Smooth muscle cell of the brain vasculature (primary cell): ENCODE results near the gene PNMA3.
"Not testable (repeated sequence)": the region's sequence is repeated elsewhere in the genome, so short reads cannot be mapped to it uniquely, and the experiment has no call there.

Experiments used
- DNase-seq: peaks from one replicate; pipeline ENCODE4 v3.0.0-alpha.2; 2012; ENCODE audit warnings: low read depth, low spot score

PNMA3 gene

DNA sequence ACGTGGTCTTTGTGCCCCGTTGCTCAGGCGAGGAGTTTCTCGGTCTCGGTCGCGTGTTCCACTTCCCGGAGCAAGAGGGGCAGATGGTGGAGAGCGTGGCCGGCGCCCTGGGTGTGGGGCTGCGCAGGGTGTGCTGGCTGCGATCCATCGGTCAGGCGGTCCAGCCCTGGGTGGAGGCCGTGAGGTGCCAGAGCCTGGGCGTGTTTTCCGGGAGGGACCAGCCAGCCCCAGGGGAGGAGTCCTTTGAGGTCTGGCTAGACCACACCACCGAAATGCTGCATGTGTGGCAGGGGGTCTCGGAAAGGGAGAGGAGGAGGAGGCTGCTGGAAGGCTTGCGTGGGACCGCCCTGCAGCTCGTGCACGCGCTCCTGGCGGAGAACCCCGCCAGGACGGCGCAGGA, 17.1 kb downstream of the PNMA3 start:
- not testable (repeated sequence) for DNase-seq

DNA sequence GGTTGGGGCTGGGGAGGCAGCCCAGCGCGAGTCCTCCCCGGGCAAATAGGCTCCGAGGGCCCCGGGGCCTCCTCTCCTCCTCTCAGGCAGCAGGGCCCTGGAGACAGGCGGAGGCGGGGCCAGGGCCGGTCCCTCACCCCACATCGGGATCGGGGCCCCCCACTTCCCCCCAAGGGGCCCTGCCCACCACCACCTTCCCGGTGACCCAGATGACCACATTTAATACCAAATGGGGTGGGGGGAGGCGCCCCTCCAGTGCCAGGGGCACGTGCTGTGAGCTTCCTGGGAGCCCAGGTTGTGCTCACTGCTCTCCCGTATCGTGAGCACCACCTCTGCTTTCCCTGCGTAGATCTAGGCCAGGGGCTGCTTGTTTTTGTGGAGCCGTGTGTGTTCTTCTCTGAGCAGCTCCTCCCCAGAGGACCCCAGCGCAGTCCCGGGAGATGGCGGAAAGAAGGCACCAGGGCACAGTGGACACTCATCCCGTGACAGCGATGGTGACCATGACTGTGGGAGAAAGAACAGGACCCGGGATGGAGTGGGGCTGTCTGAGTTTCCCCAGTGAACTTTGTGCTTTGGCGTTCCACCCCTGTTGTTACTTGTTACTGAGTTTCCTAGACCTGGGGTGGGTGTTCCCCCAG, 18.1 kb downstream of the PNMA3 start:
- no peak for DNase-seq

DNA sequence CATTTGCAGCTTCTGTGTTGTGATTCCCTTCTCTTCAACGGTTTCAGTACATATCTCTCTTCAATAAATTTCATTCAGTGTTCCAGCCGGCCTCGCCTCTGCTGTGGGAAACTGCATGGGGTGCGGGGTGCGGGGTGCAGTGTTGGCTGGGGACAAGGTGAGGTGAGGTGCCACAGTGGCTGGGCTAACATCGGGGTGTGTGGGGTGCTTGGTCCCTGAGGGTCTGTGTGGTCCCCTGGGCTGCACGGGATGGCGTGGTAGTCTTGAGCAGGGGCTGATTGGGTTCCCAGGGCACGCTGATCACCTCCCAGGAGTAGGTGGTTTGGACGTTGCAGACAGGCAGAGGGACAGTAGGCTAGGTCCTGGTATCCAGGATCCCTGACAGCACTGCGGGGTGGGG, 18.7 kb downstream of the PNMA3 start:
- DNase-seq: no peak

DNA sequence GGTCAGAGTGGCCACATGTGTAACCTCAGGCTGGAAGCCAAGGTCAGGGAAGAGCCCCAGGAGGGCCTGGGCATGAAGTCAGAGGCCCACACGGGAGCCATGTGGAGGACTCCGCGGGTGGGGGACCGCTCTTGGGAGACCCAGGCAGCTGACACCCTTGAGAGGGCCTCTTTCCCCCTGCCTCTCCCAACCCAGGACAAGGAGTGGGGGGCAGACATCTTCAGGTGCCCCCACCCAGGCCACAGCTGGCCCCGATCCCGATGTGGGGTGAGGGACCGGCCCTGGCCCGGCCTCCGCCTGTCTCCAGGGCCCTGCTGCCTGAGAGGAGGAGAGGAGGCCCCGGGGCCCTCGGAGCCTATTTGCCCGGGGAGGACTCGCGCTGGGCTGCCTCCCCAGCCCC, 19.1 kb downstream of the PNMA3 start:
- DNase-seq: no peak

DNA sequence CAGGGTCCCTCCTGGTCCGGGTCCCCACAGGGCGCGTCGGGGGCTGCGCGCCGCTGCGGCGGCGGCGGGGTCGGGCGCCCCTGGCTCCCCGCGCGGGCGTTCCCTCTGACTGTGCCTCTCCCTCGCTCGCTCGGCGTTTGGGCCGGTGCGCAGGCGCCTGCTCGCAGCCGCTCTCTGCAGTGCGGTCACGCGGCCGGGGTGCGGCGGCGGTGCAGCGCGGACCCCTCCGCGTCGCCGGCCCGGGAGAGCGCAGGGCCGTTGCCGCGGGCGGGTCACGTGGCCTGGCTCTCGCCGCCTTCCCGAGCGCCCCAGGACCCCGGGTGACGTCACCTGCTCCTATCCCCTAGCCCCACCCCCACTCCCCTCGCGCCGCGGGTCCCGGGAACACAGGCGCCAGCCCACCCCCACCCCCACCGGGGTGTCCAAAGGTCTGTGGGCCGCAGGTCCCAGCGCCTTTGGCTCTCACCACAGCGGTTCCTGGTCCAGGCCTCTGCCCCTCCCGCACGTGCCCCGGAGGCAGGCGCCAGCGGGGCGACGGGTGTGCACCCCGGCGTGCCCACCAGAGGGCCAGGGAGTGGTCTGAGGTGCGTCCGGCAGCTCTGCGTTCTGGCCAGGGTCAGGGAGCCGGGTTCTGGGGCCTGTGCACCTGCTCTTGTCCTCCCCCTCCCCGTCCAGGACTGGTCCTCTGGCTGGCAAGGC, 21.3 kb downstream of the PNMA3 start:
- DNase-seq: not testable (repeated sequence)

DNA sequence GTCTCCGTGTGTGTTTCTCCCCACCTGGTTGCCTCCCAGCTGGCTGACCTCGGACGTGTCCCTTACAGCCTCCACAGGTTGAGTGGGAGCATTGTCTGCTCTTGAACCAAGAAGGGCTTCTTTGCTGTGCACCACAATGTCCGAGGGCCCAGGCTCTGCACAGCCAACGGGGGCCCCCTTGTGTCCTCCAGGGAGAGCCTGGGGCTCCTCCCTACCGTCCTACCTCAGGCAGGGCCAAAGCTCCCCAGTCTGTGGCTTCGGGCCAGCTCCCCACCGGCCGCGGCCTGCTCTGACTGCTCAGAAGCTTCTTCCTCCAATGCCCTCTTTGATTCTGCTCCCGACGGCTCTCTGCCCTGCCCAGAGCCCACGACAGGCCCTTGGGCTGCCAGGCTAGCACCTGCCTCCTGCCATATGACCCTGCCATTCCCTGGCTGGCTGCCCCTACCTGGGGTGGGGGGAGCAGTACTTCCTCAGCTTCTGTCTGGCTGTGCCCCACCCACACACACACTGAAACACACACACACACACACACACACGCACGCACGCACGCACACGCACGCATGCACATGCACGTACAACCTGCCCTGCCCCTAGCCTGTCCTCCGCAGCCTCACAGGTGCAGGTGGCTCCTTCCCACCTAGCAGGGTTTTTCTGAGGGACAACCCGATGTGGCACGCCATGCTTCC, 27.1 kb downstream of the PNMA3 start:
- DNase-seq: not testable (repeated sequence)

DNA sequence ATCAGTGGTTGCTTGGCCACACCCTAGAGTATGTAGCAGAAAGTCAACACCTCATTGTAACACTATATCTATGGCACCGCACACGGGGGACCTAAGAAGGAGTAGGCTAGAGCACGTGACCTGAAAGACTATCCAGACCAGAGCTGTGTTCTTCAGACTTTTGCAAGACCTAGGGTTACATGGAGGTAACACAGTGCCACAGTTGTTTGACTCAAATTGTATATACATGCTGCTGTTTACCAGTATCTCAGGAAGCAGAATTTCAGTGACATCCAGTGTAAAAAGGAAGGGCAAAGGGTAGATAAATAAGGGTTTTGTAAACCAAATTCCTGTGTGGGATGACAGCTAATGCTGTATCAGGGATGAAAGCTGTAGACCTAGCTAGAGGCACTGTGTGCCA, 46.1 kb downstream of the PNMA3 start:
- no peak for DNase-seq

DNA sequence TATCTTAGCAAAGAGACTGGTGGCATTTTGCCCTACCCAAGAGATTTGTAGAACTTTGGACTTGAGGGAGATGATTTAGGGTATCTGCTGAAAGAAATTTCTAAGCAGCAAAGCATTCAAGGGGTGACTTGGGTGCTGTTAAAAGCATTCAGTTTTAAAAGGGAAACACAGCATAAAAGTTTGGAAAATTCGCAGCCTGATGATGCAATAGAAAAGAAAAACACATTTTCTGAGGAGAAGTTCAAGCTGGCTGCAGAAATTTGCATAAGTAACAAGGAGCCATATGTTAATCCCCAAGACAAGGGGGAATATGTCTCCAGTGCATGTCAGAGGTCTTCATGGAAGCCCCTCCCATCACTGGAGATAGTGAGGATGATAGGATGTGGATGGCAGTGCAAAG, 48.7 kb downstream of the PNMA3 start:
- not testable (repeated sequence) for DNase-seq

DNA sequence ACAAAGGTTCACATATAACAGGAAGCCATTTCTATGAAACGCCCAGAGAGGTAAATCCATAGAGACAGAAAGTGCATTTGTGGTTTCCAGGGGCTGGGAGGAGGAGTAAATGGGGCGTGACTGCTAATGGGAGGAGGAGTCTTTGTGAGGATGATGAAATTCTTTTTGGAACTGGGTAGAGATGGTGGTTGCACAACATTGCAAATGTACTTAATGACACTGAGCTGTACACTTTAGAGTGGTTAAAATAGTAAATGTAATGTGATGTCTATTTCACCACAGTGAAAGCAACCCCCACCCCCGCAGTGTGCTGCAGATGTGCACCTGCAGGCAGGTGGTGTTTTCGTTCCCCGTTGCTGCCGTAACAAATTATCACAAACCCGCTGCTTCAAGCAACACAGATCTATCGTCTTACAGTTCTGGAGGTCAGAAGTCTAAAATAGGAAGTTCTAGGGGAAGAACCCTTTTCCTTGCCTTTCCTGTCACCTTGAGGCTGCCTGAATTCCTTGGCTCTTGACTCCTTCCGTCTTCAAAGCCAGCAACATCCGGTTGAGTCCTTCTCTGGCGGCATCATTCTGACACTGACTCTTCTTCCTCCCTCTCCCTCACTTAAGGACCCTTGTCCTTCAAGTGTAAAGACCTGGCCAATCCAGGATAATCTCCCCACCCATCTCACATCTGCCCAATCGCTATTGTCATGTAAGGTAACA, 50.0 kb downstream of the PNMA3 start:
- DNase-seq: not testable (repeated sequence)
